Ishikawa (cell line): ENCODE results near the gene GSTA5.
"Not testable (repeated sequence)": the region's sequence is repeated elsewhere in the genome, so short reads cannot be mapped to it uniquely, and the experiment has no call there.

Source experiments
- CEBPB ChIP-seq: IDR thresholded peaks from 2 replicates; pipeline ENCODE4 v1.6.1; 2012
- CREB1 ChIP-seq: IDR thresholded peaks from 2 replicates; pipeline ENCODE4 v1.6.1; 2012; ENCODE audit warnings: low read depth
- EGR1 ChIP-seq: IDR thresholded peaks from 2 replicates; pipeline ENCODE4 v1.6.1; 2012
- EP300 ChIP-seq: IDR thresholded peaks from 2 replicates; pipeline ENCODE4 v1.6.1; 2012; ENCODE audit warnings: borderline replicate concordance
- FOXM1 ChIP-seq: IDR thresholded peaks from 2 replicates; pipeline ENCODE4 v1.6.1; 2012; ENCODE audit warnings: low read depth, borderline replicate concordance
- NFIC ChIP-seq: IDR thresholded peaks from 2 replicates; pipeline ENCODE4 v1.6.1; 2012
- RAD21 ChIP-seq: IDR thresholded peaks from 2 replicates; pipeline ENCODE4 v1.6.1; 2012; ENCODE audit warnings: low read depth
- TAF1 ChIP-seq: IDR thresholded peaks from 2 replicates; pipeline ENCODE4 v1.6.1; 2012; ENCODE audit warnings: low read depth, mild to moderate bottlenecking
- TCF12 ChIP-seq: IDR thresholded peaks from 2 replicates; pipeline ENCODE4 v1.6.1; 2012; ENCODE audit warnings: low read depth
- TEAD4 ChIP-seq: IDR thresholded peaks from 2 replicates; pipeline ENCODE4 v1.6.1; 2012
- YY1 ChIP-seq: IDR thresholded peaks from 2 replicates; pipeline ENCODE4 v1.6.1; 2012; ENCODE audit warnings: low read depth
- ZBTB7A ChIP-seq: IDR thresholded peaks from 2 replicates; pipeline ENCODE4 v1.6.1; 2012; ENCODE audit warnings: low read depth
- TF ChIP-seq, protein P1 (sequence below): IDR thresholded peaks from 2 replicates; pipeline ENCODE4 v1.6.1; 2012; ENCODE audit warnings: low read depth, mild to moderate bottlenecking
- TF ChIP-seq, protein P2 (sequence below): IDR thresholded peaks from 2 replicates; pipeline ENCODE4 v1.6.1; 2012
- TF ChIP-seq, protein P3 (sequence below): IDR thresholded peaks from 2 replicates; pipeline ENCODE4 v1.6.1; 2012

GSTA5 gene

DNA sequence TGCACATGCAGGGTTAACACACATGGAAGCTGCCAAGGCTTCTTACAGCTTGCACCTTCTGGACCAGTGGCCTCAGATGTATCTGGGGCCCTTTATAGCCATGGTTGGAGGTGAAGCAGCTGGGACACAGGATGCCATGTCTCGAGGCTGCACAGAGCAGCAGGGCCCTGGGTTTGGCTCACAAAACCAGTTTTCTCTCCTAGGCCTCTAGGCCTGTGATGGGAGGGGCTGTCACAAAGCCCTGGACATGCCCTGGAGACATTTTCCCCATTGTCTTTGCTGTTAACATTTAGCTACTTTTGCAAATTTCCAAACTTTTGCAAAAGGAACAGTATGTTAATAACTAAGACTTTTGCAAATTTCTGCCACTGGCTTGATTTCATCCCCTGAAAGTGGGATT, 18.8 kb downstream of the GSTA5 start:
- TF ChIP-seq FOXM1 = no peak
- no peak for TF ChIP-seq CREB1
- TF ChIP-seq, protein P1, sequence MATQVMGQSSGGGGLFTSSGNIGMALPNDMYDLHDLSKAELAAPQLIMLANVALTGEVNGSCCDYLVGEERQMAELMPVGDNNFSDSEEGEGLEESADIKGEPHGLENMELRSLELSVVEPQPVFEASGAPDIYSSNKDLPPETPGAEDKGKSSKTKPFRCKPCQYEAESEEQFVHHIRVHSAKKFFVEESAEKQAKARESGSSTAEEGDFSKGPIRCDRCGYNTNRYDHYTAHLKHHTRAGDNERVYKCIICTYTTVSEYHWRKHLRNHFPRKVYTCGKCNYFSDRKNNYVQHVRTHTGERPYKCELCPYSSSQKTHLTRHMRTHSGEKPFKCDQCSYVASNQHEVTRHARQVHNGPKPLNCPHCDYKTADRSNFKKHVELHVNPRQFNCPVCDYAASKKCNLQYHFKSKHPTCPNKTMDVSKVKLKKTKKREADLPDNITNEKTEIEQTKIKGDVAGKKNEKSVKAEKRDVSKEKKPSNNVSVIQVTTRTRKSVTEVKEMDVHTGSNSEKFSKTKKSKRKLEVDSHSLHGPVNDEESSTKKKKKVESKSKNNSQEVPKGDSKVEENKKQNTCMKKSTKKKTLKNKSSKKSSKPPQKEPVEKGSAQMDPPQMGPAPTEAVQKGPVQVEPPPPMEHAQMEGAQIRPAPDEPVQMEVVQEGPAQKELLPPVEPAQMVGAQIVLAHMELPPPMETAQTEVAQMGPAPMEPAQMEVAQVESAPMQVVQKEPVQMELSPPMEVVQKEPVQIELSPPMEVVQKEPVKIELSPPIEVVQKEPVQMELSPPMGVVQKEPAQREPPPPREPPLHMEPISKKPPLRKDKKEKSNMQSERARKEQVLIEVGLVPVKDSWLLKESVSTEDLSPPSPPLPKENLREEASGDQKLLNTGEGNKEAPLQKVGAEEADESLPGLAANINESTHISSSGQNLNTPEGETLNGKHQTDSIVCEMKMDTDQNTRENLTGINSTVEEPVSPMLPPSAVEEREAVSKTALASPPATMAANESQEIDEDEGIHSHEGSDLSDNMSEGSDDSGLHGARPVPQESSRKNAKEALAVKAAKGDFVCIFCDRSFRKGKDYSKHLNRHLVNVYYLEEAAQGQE = no peak
- TF ChIP-seq EGR1 = no peak
- no peak for TF ChIP-seq TCF12
- no peak for TF ChIP-seq TEAD4
- TF ChIP-seq RAD21 = no peak

DNA sequence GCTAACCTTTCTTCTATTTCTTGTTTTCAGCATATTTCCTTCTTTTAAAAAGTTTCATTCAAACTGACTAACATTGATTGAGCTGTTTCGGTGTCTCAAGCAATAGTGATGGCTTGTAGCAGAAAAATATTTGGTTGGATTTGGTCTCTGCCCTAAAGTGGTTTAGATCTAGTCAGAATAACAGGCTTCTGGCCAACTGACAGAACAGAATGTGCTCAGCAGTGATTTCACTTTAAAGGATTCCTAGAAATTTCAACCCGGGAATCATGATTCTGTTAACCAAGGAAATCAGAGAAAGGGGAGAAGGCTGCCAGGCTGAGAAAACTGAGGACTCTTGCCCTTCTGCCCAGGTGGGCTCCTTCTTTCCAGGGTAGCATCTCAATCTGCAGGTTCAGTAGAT, 20.4 kb downstream of the GSTA5 start:
- TF ChIP-seq TAF1 (no peak), RAD21 (no peak), FOXM1 (no peak), NFIC (no peak), CEBPB (no peak), EGR1 (no peak), CREB1 (no peak), EP300 (no peak), TCF12 (no peak), ZBTB7A (no peak)
- TF ChIP-seq, protein P1 = no peak

DNA sequence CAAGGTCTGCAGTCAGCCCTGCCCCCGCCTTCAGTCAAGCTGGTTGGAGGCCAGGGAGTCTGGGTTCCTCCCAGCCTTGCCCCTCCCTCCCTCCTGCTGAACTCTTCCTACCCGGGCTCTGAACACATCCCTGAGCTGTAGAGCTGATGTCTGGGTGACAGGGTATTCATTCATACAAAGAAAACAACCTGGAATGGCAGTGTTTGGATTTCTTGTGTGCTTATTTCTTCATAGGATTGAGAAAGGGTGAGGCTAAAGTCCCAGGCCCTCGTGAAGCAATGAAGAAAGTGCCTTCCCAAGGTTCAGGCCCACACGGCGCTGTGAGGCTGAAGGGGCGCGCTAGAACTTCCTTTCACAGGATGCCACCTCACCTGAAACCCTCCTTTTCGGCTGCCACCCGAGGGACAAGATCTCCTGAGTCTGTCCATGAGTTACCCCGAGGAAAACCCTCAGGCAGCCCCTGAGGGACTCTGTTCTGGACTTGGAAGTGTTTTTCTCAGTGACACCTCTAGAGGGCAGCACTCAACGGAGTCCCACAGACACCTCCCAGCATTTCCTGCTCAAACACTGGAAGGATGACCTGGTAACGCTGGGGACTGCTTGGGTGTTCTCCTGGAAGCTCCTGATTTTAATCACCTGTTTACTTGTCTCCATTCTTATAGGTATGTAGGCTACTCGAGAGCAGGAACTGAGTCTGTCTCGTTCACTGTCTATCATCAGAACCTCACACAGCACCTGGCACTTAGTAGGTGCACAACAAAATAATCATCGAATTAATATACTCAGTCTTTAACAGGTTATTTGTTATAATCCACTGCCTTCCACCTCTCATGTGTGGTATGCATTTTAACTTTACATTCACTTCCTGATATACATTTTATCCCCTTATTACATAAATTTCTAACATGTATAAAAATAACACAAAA, 25.2 kb downstream of the GSTA5 start:
- peak; percentile 65 for TF ChIP-seq RAD21
- TF ChIP-seq, protein P2, sequence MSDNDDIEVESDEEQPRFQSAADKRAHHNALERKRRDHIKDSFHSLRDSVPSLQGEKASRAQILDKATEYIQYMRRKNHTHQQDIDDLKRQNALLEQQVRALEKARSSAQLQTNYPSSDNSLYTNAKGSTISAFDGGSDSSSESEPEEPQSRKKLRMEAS = no peak

DNA sequence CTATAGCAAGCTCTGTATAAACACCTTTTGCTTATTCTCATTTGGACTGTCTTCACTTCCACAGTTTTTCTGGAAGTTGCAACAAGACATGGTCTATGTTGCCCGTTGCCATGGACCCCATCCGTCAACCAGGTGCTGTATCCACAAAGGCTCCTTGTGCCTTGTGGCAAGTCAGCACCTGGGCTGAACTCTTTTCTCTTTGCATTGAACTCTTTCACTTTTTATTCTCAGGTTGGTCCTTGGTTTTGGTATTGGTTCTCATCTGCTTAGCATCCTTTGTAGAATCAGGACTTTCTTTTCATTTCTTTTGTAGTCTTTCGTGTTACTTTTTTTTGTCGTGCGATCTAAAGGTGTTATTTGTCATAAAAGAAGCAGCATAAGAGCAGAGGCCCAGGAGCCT, 32.0 kb downstream of the GSTA5 start:
- TF ChIP-seq CREB1 (no peak), CEBPB (no peak)

DNA sequence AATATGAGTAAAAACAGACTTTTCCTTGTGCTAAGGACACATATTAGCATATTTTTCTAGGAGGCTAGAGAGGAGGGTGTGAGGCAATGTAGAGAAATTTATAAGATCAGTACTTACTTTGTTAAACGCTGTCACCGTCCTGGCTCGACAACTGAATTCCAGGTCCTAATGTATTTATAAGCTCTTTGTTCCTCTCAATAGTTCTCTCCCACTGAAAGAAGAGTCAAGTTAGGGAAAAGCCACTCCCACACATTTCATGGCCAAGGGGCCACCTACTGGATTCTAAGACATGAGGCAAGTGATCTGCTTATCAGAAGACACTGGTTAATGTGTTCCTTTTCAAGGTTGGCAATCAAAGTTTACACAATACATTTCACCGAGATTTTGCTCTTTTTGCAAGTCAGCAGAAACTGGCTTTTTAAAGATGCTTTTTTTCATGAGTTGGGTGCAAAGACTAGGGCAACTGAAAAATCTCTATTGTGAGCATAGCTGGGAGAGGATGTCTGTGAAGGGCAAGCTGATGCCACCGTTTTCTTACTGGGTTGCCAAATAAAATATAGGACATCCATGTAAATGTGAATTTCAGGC, 36.9 kb downstream of the GSTA5 start, which contains the start of gene GSTA1:
TSS of gene GSTA1 (minus strand) at position 149 of the 588 bp plus-strand sequence. CDS start 4,549 bp downstream, outside the sequence.
- TF ChIP-seq TAF1, EP300, RAD21: not testable (repeated sequence)

DNA sequence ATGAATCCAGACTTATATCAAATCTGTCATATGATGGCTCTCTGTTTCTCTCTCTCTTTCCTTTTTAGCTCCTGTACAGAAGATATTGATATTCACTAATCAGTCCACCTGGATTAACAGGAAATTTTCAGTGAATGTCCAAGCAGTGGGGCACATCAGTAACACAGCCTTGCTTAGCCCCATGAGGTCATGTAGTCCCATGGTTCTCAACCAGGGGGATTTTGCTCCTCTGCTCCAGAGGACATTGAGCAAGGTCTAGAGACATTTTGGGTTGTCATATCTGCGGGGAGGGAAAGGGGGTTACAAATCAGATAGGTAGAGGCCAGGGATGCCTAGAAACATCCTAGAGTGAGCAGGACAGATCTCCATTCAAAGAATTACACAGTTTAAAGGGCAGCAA, 37.8 kb downstream of the GSTA5 start:
- TF ChIP-seq EP300 (no peak), TEAD4 (no peak), EGR1 (no peak), FOXM1 (no peak), CREB1 (no peak), CEBPB (no peak), TAF1 (no peak), YY1 (no peak), ZBTB7A (no peak), TCF12 (no peak), NFIC (no peak), RAD21 (no peak)
- TF ChIP-seq, protein P3, sequence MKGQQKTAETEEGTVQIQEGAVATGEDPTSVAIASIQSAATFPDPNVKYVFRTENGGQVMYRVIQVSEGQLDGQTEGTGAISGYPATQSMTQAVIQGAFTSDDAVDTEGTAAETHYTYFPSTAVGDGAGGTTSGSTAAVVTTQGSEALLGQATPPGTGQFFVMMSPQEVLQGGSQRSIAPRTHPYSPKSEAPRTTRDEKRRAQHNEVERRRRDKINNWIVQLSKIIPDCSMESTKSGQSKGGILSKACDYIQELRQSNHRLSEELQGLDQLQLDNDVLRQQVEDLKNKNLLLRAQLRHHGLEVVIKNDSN = no peak
- TF ChIP-seq, protein P1 = no peak
- TF ChIP-seq, protein P2 = no peak
